ENCODE results near the gene LRRC2.
"Not testable (repeated sequence)": the region's sequence is repeated elsewhere in the genome, so short reads cannot be mapped to it uniquely, and the experiment has no call there.

Gene LRRC2

DNA sequence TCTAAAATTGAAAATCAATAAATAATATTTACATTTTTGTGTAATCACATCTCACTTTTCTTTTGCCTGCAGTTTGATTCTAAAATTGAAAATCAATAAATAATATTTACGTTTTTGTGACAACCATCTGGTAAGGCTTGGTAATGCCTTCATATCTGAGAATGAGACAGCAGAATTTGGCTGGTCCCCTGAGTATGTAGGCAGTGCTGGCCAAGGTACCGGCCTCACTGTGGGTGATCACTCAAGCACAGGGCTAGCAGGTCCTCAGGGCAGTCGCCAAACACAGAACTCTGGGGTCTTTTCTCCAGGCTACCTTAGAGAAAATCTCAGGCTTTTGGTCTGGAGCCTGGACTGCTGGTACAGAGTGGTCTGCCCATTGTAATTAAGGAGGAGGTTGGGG is 42.1 kb downstream of the LRRC2 start:
- DNase-seq (ENCODE audit: low read depth): no peak

DNA sequence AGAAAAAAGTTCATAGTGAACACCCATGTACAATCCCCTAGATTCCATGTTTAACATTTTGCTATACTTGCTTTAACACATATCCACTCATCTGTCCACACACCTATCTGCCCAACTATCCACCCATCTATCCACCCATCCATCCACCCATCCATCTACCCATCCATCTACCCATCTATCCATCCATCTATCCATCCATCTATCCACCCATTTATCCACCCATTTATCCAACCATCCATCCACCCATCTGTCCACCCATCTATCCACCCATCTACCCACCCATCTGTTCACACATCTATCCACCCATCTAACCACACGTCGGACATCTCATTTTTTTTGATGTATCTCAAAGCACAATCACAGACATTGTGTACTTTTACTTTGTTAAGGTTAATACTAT is 42.5 kb downstream of the LRRC2 start:
- no peak for DNase-seq (ENCODE audit: low read depth)

- not testable (repeated sequence) for DNase-seq (ENCODE audit: low read depth)
These were observed 43.9 kb downstream of the LRRC2 start for GRCh38 chr3:46522201-46522600.

DNA sequence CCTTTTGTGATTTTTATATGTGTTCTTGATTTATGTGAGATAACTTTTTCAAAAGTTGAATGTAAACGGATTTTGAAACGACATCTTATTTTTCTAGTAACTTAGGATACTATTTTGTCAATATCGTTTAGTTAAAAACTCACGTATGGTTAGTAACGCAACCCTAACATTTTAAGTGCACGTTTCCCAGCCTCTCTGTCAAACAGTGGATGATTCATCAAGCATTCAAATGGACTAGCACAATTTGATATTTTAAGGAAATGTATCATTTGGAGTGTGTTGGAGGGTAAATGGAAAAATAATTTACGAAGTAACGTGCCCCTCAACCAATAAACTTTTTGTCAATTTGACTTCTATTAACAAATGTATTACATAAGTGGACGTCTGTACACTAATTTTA is 45.0 kb downstream of the LRRC2 start:
- no peak for DNase-seq (ENCODE audit: low read depth)

- no peak for DNase-seq (ENCODE audit: low read depth)
These were observed 45.6 kb downstream of the LRRC2 start for GRCh38 chr3:46520531-46520930.

GRCh38 chr3:46519952-46520351 is 46.1 kb downstream of the LRRC2 start:
- DNase-seq (ENCODE audit: low read depth): no peak

GRCh38 chr3:46517784-46518181 is 48.3 kb downstream of the LRRC2 start:
- DNase-seq (ENCODE audit: low read depth): no peak

DNA sequence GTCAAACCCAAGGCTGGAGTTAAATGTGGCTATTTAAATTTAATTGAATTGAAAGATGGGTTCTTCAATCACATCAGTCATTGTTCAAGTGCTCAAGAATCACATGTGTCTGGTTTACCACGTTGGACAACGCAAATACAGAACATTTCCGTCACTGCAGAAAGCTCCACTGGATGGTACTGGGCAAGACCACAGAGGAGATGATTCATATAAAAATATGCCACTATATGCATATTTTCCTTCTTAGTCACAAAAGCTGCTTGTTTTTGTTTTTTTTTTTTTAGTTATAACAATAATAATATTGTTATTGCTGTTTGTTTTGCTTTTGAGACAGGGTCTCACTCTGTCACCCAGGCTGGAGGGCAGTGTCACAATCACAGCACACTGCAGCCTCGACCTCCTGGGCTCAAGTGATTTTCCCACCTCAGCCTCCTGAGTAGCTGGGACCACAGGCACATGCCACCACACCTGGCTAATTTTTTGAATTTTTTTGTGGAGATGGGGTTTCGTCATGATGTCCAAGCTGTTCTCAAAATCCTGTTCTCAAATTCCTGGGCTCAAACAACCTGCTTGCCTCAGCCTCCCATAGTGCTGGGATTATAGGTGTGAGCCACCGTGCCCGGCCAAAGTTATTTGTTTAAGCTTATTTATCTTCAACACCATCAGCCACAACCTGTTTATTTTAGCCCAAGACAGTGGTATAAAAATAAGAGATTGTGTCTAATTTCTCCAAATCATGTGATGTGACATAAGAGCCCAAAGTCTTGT is 48.9 kb downstream of the LRRC2 start:
- DNase-seq (ENCODE audit: low read depth): peak; percentile 95

DNA sequence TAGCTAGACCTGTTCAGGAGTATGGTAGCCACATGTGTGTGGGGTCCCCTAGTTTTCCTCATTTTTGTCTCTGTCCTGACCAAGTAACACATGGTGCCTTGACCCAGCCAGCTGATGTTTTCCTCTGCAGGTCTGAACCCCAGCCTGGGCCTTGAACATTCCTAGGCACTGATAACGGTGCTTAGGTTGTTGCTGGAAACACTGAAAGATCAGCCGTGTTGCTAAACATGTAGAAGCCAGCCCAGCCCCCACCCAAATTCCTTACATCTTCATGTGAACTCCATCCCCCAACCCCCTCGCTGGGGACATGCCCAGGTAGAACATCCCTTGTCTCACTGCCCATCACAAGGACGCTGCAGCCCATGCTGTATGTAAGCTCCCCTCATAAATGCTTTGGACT is 49.6 kb downstream of the LRRC2 start:
- peak; percentile 75 for DNase-seq (ENCODE audit: low read depth)

DNA sequence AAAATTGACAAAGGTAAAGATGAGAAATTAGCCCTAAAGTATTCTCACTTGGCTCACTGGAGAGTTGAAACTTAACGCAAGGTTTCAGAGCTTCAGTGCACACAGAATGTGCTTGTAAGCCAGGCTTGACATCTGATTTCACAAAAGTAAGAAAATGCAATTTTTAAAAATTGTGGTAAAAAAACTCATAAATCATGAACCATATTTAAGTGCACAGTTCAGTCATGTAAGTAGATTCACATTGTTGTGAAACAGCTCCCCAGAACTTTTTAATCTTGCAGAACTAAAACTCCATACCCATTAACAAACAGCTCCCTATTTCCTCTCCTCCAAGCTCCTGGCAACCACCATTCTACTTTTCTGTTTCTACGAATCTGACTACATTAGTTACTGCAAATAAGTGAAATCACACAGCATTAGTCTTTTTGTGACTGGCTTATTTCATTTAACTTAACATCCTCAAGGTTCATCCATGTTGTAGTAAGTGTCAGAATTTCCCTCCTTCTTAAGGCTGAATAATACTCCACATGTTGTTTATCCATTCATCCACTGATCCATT is 53.8 kb downstream of the LRRC2 start:
- DNase-seq (ENCODE audit: low read depth): no peak

DNA sequence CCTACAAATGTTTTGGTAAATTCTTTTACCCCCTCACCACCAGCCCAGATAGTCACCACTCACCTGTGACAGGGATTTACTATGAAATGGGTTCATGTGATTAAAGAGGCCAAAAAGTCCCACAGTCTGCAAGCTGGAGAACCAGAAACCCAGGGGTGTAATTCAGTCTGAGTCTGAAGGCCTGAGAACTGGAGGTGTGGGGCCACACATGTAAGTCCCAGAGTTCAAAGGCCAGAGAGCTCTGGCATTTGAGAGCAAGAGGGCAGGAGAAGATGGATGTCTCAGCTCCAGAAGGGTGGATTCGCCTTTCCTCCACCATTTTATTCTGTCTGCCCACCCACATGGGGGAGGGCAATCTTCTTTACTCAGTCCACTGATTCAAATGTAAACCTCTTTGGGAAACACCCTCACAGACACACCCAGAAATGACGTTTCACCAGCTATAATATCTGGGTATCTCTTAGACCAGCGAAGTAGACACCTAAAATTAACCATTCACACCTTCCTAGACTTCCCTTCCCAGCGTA is 56.4 kb downstream of the LRRC2 start:
- DNase-seq (ENCODE audit: low read depth): no peak

DNA sequence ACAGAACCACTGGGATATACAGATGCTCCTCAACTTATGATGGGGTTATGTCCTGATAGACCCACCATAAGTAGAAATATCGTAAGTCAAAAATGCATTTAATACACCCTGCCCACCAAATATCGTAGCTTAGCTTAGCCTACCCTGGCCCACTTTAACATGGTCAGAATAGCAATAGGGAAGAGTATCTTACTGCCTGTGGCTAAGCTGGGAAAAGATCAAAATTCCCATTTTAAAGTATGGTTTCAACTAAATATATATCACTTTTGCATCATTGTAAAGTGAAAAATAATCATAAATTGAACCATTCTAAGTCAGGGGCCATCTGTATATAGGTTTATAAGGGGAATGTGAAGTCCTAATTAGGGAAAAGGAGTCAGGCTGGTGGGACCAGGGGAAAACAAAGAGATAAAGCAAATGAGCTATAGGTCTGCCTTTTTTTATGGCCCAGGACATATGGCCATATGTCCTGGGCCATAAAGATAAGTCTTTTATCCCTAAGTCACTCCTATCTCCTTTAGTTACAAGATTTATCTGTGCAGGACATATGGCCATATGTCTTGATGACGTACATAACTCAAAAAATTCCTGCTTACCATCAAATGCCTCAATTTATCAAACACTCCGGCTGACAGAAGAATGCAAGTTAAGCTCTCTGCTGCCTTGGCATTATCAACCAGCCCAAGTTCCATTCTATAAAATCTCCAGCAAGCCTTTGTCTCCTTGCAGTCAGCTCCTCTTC is 57.1 kb downstream of the LRRC2 start:
- no peak for DNase-seq (ENCODE audit: low read depth)

- DNase-seq (ENCODE audit: low read depth): no peak
These were observed 59.6 kb downstream of the LRRC2 start for GRCh38 chr3:46506526-46506925.

DNA sequence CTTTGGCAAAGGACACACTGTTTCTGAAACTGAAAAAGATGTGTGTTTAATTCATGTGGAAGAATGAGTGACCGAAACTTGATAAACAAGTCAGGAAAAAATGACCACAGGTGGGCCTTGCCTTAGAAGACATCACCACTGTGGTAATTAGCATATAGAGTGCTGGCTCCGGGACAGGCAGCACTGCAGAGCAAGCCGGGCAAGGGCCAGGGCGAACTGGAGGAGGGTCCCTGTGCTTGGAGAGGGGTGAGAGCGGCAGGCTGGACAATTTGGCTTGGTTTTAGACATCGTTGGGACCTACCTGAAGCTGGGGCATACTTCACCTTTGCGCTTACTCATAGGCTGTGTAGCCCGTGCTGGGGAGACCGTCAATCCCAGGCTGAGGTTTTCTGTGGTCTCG is 60.1 kb downstream of the LRRC2 start:
- no peak for DNase-seq (ENCODE audit: low read depth)

GRCh38 chr3:46504789-46505188 is 61.3 kb downstream of the LRRC2 start:
- no peak for DNase-seq (ENCODE audit: low read depth)

GRCh38 chr3:46503200-46503874 is 62.8 kb downstream of the LRRC2 start:
- DNase-seq (ENCODE audit: low read depth): no peak

- DNase-seq (ENCODE audit: low read depth): no peak
These were observed 64.4 kb downstream of the LRRC2 start for GRCh38 chr3:46501702-46502101.

- DNase-seq (ENCODE audit: low read depth): no peak
These were observed 65.2 kb downstream of the LRRC2 start for GRCh38 chr3:46500656-46501635.

- no peak for DNase-seq (ENCODE audit: low read depth)
These were observed 67.1 kb downstream of the LRRC2 start for GRCh38 chr3:46498916-46499519.

DNA sequence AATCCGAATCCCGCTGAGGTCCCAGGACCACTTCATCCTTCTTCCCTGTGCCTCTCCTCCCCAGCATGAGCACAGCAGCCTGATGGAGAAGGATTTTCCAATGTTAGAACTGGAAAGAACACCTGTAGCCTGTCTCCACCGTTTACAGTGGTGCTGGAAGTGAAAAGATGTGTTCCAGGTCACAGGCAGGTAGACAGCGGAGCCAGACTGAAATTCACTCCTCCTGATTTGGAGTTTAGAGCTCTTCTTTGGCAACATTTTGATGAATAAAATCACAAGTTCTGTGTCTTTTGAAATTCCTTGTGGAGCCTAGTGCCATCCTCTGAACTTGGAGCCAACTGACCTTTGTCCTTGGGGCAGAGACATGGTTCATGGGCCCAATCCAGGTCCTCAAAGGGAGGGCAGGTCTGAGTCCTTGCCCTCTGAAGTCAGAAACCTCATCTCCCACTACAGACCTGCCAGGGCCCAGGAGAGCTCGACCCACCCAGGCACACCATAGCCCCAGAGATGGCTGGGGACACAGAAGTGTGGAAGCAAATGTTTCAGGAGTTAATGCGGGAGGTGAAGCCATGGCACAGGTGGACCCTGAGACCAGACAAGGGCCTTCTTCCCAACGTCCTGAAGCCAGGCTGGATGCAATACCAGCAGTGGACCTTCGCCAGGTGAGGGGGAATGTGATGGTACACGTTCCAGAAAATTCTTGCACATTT is 68.4 kb downstream of the LRRC2 start, which contains the start of gene RTP3:
TSS of gene RTP3 (plus strand) at position 421 of the 710 bp plus-strand sequence. CDS start at position 508, 87 bp downstream.
- no peak for DNase-seq (ENCODE audit: low read depth)

Data from HS-27A (cell line).